D721Med (cell line): Measurements from ENCODE around the gene UBL5.
A peak's percentile ranks its signal among the peaks of the same experiment; 100 is the strongest.
"Not testable (repeated sequence)": the region's sequence is repeated elsewhere in the genome, so short reads cannot be mapped to it uniquely, and the experiment has no call there.

Source experiments
- DNase-seq: peaks from one replicate; pipeline ENCODE4 v3.0.0; 2011; ENCODE audit warnings: low spot score; ENCODE audit not compliant: insufficient read length
- FAIRE-seq: peaks from 2 replicates; lab custom pipeline; 2011; peaks lifted over from hg19 to GRCh38; lab: Jason Lieb, UNC
- CTCF ChIP-seq: IDR thresholded peaks from 2 replicates; pipeline ENCODE4 v1.5.1; 2012; ENCODE audit warnings: mild to moderate bottlenecking, control low read depth; ENCODE audit not compliant: insufficient read depth; ENCODE audit errors: missing control alignments

The UBL5 gene

GRCh38 chr19:9789066-9789465 lies 38.7 kb upstream of the UBL5 start:
- no peak for TF ChIP-seq CTCF
- FAIRE-seq (no peak), DNase-seq (no peak)

GRCh38 chr19:9789579-9789978 lies 38.1 kb upstream of the UBL5 start:
- FAIRE-seq, DNase-seq: not testable (repeated sequence)

GRCh38 chr19:9791073-9791367 lies 36.7 kb upstream of the UBL5 start:
- not testable (repeated sequence) for FAIRE-seq

GRCh38 chr19:9791552-9792205 lies 36.0 kb upstream of the UBL5 start:
- DNase-seq = peak; percentile 63
- no peak for FAIRE-seq
- TF ChIP-seq CTCF = no peak

More at GRCh38 chr19:9791073-9791367, 36.7 kb upstream of the UBL5 start:
- not testable (repeated sequence) for DNase-seq

- FAIRE-seq = no peak
- TF ChIP-seq CTCF = no peak
- DNase-seq = peak; percentile 64
These were observed 35.3 kb upstream of the UBL5 start for GRCh38 chr19:9792206-9793070.

GRCh38 chr19:9793071-9793591 lies 34.6 kb upstream of the UBL5 start:
- FAIRE-seq (no peak), DNase-seq (no peak)

GRCh38 chr19:9796113-9796773 lies 31.5 kb upstream of the UBL5 start:
- DNase-seq = peak; percentile 35
- TF ChIP-seq CTCF = peak; percentile 91
- FAIRE-seq = peak; percentile 81

More at GRCh38 chr19:9793071-9793591, 34.6 kb upstream of the UBL5 start:
- no peak for TF ChIP-seq CTCF
